ENCODE measurements around the gene INTS1.

Gene INTS1

DNA sequence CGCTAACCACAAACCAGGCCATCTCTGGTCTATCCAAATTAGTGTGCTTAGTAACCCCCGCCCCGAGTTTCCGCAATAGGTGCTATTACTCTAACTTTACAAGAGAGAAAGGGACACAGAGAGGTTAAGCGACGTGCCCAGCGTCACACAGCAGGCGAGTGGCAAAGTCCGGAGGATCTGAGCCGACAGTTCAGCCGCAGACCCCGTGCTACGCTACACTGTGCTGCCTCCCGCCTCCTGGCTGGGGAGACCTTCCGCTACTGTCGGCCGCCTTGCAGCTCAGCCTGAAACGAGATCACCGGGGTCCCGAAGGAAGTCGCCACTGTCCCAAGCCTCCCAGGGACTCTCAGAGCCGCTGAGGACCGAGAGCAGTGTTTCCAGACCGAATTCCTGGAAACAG is 799 bp downstream of the INTS1 start:
- no peak for DNase-seq (ENCODE audit: low read depth)

DNA sequence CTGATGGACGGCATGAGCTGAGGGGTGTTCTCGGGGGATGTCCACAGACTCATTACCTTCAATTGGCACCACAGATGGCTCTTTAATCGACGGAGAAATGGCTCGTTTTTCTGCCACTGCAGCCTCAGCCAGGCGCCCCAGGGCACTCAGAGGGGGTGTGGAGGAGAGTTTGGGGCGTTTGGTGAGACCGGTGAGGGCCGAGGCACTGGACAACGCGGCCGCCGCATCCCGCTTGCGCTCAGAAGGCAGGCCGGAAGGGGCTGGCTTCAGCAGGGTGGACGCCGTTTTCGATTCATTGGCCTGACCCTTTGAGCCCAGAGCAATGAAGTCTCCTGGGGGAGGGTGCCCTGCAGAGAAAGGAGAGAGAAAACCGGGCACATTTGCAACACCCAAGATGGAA is 1.3 kb downstream of the INTS1 start:
- no peak for DNase-seq (ENCODE audit: low read depth)

DNA sequence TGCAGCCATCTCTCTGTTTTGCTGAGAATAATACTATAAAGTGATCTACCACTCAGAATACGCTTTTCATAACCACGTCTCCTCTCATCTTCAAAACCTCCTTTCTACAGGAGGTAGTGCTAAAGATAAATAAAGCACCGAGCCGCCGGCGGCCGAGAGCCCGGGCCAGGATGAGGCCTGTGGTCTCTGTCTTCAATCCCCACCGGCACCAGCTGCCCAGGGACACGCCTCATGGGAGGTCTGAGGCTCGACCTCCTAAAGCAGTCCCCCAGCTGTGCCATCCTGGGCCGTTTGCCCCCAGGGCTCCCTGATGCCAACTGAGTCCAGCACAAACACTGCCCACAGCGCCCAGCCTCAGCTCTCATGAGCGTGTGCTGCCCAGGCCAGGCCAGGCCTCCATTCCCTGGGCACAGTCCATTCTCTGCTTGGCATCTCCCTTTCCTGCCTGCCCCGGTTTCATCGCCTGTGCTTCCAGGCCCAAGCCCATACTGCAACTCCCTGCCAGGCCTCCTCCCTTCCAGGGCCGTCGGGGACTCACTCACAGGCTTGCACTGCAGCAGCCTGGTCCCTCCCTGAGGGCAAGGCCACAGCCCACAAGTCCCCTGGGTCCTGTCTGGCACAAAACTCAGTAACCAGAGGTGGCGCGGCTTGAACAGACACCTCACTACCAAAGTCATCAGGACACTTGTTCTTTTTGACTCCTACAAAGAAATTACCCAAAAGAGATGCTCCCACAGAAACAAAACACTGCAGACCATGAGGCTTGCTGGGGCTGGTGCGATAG is 2.5 kb downstream of the INTS1 start:
- no peak for DNase-seq (ENCODE audit: low read depth)

DNA sequence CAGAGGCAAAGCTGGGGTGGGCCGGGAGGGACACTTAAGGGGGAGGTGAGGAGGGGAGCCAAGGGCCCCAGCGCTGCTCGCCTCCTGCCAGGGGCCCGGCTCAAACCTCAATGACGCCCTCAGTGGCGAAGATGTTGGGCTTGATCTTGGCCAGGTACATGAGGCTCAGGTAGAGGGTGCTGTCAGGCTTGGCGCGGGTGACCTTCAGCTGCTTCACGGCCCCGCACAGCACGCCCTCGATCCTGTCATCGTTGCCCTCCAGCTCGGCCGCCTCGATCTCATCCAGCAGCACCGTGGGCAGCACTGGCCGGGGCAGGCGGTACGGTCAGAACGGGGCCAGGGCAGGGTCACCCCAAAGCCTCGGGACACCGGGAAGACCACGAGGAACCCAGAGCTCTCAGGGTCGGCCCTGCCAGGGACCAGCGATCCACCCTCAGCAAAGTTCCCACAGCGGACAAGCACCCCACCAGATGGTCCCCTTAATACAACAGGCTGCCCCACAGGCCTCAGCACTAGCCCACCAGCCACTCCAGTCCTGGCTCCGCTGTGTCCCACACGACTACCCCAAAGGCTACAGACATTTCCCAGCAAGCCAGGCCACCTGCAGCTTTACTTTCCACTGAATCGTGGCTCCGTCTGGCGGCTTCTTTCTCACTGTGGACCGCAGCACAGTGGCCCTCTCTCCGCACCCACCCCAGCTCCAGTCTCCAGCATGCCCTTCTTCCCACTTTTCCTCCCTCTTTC is 4.0 kb downstream of the INTS1 start:
- no peak for DNase-seq (ENCODE audit: low read depth)

DNA sequence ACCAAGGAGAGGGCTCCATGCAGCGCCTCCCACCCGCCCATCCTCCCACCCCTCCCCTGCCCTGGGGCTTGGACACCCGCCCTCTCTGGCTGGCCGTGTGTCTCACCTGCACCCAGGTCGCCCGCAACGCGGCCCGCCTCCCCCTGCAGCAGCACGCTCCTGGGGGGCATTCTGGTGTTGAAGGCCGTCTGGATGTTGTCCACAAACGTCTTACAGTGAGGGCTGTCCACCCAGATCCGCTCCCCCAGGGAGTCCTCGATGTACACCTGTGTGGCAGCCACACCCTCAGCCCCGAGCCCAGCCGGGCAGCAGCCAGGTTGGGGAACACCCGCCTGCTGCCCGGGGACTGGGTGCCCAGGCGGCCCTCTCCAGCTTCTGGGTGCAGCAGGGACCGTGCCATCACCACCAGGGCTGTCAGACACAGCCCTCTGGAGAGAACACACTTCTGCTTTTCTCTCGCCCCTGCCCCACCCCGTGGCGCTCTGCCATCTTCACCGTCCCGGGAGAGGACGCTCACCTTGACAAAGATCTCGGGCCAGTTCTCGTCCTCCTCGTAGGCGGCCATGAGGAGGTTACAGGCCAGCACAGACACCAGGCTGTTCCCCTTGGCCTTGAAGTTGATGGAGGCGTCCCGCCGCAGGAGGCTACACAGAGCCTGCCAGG is 4.7 kb downstream of the INTS1 start:
- no peak for DNase-seq (ENCODE audit: low read depth)

DNA sequence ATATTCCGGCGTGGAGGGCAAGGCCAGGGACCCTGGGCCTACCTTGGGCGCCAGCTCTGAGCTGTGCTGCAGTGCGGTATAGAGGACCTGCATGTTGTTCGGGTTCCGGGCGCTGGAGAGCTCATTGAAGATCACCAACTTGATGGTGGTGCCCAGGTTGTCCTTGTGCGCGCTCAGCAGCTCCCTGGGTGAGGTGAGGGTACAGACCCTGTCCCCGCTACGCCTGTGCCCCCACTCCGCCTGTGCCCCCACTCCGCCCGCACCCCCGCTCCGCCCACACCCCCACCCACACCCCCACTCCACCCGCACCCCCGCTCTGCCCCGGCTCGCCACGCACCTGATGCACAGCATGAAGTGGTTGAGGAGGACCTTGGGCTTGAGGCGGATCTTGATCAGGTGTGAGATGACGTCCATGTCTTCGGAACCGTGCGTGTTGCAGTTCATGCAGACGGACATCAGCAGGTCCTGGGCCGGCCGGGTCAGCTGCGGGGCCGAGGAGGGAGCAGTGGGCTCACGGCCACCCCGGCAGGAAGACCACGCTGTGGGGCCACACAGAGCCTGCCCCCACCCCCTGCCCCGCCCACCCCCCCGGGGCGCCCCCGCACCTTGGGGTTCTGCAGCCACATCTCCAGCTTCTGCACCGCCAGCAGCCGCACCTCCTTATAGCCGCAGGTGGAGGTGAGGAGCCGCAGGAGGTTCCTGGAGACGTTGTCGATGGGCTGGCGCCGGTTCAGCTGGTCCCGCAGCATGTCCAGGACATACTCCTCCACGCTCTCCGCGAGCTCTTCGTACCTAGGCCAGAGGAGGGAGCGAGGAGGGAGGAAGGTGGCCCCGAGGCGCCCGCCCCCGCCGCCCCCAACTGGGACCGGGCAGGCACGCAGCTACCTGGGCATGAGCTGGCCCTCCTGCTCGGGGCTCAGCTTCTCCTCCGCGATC is 5.6 kb downstream of the INTS1 start:
- DNase-seq (ENCODE audit: low read depth) = no peak

DNA sequence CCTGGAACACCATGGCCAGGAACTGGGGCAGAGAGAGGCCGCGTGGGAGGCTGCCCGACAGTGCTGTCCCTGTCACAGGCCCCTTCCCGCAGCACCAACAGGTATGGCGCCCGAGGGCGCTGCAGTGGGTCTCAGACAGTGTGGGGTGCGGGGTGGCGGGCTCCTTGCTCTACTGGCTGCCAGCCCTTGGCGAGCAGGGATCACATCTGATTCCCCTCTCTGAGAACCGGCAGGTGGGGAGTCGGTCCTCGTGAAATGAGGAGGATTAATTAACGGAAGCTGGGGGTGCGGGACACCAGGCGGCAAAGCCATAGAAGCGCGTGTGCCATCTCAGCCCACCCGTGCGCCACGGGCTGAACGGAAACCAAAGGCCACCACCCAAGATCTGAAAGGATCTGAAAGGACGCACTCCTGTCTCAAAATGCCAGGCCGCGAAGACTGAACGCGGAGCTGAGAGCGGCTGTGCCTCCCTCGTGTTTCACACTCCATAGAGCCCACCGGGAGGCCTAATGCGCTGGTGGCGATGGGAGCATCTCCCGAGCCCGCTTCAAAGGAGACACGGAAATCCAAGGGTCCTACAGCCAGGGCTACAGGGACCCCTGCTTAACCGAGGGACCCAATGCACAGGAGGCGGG is 6.8 kb downstream of the INTS1 start:
- DNase-seq (ENCODE audit: low read depth) = no peak

DNA sequence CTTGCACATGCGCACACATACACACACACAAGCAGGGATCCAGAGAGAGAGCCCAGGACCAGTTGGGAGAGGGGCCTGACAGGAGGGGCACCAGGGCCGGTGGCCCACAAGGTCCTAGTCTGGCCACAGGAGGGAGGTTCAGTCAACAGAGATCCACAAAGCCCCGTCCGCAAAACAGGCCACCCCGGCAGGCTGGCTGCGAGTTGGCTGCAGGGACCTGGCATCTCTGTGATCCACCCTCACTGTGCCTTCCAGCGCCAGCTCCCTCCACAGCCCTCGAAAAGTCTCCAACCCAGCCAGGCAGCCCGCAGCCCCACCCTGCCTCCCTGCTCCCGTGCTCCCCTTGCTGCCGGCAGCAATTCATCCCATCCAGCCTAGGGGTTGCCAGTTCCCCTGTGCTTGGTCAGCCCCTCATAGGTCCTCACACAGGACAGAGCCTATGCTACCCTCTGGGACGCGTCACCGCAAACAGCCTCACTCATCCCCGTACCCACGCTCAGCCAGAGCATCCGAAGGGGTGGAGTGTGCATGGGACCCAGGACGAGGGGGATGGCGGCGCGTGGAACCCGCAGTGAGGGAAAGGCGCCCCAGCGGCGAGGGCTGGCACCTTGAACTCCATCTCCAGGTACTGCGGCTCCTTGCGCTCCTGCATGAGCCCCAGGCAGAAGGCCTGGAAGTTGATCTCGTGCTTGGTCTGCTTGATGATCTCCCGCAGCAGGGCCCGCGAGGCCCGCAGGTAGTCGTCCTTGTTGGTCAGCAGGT is 7.5 kb downstream of the INTS1 start:
- no peak for DNase-seq (ENCODE audit: low read depth)

DNA sequence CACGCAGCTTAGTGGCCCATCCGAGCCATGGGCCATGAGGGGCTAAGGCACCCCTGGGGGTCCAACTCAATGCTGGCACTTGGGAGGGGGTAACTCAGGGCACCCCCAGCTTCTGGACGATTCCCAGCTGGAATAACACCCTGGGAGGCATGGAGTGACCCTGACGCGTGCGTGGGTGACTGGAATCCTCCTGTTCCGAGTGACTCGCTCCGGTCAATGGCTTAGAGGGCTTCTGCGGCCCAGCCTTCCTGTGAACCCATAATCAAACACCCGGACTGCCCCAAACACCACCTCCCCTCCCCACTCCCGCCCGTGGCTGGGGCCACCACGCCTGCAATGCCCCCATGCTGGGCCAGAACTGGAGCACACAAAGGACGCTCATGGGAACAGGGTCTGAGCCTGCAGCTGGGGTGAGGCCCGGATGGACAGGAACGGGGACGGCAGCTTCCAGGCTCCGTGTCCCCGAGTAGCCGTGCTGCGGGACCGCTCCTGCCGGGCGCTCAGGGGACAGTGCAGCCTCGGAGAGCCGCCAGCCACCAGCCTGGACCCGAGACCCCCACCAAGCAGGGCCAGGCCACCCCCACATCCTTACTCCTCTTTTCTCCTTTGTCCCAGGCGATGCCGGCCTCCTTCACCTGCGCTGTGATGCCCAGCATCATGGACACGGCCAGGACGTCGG is 8.5 kb downstream of the INTS1 start:
- no peak for DNase-seq (ENCODE audit: low read depth)

DNA sequence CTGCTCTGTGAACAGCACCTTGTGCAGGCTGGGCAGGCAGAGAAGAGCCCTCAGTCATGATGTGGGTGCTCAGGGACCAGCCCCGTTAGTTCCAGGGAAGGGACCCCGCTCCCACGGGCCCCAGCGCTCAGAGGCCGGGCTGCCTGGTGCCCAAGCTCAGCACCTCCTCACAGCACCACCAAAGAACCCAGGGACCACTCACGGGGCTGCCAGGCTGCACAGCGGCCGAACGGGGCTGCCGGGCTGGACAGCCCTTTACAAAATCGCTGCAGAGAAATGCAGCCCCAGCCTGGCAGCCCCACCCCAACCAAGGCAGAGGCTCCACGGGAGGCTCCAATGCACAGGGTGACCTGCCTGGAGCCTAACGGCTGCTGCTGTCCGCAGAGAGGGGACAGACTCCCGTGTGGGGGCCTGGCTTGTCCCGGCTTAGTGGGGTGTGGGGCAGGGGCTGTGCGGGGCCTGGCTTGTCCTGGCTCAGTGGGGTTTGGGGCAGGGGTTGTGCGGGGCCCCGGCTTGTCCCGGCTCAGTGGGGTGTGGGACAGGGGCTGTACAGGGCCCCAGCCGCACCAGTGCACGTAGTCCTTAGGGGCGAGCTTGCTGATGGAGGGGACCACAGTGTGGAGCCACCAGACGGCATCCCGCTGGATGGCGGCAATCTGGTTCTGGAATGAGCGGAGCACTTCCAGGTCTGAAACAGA is 9.2 kb downstream of the INTS1 start:
- no peak for DNase-seq (ENCODE audit: low read depth)

DNA sequence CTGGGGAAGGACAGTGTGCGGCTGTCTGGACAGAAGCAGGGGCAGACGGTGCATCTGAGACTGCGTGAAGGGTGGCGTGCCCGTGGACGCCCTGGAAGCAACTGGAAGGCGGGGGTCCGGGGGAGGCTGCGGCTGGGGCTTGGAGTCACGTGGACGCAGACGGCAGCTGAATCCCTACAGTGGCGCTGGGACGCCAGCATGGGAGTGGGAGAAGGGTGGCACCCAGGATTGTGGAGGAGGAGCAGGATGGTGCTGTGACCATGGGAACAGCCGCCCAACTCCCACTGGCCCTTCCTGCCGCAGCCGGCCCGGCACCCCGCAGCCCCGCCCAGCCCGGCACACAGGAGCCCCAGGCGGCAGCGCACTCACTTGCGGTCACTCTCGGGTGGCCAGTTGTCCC is 9.7 kb downstream of the INTS1 start:
- no peak for DNase-seq (ENCODE audit: low read depth)

DNA sequence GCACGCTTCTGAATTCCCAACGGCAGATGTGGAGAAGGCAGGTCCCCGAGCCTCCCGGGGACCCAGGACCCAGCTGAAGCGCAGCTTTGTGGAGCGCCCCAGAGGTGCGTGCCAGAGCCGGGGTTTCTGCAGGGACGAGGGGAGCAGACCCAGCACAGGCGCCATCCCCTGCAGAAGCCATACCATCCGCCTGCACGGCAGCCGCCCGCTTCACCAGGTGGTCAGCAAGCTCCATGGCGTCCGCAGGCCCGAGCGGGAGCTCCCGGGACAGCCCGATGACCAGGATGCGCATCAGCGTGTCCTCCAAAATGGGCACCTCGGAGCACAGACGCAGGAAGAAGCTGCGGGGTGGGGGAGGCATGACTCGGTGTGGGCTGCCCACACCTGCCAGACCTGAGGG is 10.6 kb downstream of the INTS1 start:
- no peak for DNase-seq (ENCODE audit: low read depth)

DNA sequence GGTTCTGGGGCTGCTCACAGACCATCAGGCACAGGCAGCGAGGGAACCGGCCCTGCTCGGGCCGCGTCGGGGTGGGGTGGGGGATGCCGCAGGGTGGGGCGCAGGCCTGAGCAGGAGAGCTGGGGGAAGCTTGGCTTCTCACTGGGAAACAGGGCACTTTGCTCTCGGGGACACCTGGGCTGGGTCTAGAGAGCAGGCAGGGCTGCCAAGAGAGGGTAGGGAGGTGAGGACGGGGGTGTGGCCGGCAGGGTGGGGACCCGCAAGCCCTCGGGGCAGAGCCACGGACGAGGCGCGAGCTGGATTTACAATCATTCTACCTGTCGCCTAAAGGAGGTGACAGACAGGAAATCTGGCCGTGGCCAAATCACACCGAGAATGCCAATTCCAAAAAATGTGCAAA is 11.1 kb downstream of the INTS1 start:
- no peak for DNase-seq (ENCODE audit: low read depth)

DNA sequence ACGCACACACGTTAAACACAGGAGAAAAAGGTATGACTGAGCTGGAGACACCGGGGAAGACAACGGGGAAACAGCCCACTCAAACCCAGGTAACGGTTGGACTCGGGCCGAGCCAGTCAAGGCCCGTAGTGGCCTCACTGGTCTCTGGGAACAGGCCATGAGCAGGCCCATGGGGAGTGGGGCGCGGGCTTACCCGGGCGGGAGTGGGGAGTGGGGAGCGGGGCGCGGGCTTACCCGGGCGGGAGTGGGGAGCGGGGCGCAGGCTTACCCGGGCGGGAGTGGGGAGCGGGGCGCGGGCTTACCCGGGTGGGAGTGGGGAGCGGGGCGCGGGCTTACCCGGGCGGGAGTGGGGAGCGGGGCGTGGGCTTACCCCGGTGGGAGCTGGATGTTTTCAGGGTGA is 11.5 kb downstream of the INTS1 start:
- DNase-seq (ENCODE audit: low read depth) = no peak

DNA sequence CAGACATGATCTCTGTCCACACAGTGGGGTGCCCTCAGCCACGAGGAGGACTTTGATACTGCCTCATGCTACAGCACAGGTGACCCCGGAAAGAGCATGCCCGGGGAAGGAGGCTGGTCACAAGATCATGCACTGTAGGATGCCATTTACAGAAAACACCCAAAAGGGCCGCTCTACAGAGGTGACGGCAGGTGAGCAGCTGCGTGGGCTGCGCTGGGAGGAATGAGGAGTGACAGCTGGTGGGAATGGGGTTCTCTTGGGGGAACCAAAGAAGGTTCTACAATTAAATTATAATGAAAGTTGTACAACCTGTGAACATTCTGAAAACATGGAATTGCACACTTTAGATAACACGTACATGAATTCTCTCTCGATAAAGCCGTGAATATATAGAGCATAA is 12.0 kb downstream of the INTS1 start:
- no peak for DNase-seq (ENCODE audit: low read depth)

DNA sequence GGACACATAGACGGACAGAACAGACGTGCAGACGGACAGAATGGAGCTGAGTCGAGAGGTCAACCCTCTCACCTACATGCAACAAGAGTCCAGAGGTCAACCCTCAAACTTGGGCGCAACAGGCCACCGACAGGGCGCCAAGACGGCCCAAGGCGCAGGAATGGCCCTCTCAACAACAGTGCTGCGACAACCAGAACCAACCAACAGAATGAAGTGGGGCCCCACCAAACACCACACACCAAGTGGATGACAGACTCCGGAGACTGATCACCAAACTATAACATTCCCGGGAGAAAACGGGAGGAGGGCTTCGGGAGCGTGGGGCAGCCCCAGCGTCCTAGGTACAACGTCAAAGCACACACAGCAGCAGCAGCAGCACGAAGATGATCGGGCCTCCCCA is 13.4 kb downstream of the INTS1 start:
- DNase-seq (ENCODE audit: low read depth) = no peak

DNA sequence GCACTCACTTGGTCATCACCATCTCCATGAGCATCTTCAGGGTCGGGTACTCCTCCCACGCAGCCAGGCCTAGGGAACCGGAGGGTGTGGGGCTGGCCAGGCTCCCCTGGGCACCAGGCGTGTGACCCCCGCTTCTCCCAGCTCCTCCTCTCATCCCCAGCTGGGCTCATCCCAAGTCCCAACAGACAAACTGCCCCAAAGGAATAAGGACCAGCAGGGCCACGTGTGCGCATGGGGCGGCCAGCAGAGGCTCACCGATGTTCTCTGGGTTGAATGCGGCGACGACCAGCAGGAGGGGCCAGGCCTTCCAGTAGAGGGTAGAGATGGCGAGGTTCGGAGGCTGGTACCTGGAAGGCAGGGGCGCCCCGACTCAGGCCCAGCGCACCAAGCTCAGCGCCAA is 14.9 kb downstream of the INTS1 start:
- no peak for DNase-seq (ENCODE audit: low read depth)

DNA sequence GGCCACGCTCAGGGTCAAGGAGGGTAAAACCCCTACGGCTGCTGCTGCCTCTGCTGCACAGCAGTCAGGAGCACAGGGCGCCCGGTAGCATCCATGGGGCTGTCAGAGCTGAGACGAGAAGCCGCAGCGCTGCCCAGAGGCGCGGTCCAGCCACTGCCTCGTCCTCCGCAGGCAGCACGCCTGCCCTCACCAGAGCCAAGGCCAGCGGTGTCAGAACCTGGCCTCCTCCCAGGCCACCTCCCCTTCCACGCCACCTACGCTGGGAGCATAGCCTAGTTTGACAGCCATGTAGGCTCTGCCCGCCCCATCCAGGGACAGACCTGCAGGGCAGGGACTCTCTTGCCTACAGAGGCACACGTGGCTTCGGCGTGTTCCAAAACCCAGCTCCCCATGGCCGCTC is 16.2 kb downstream of the INTS1 start:
- DNase-seq (ENCODE audit: low read depth) = no peak

DNA sequence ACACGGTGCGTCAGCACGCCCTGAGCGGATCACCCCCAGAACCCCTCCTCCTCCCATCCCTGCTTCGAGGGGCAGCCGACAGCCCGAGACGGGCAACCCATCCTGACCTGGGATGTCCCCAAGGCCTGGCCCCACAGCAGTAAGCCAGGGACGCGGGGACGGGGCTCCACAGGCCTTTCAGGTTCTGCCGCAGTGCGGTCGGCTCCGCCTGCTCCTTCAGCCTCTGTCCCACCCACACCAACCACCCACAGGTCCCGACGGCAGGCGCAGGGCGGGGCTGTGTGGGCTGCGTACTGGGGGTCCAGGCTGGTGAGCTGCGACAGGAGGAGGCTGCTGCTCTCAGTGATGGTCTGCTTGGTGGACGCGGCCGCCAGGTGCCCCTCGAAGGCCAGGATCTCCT is 16.7 kb downstream of the INTS1 start:
- DNase-seq (ENCODE audit: low read depth) = no peak

DNA sequence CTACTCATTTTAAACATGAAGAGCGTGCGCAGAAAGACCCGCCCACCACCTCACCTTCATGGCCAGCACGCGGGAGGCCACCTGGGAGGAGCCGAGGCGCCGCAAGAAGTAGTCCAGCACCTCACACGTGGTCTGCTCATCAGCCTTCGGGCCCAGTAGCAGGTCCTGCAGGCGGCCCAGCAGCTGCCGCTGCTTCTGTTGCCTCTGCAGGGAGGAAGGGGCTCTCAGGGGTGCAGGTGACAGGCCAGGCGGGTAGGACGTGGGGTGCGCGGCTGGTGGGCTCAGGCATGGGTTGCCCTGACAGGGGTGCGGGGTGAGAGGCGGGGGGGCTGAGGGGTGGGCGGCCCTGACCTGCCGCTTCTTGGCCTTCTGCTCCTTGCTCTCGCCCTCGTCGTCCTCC is 17.6 kb downstream of the INTS1 start:
- no peak for DNase-seq (ENCODE audit: low read depth)
